Mesothelial cell of epicardium (in vitro differentiated cells): ENCODE results near the gene IRF3. TPM values are rescaled to one million over a fixed set of nuclear protein-coding genes. Genes with fewer than 3 reads are reported as not detected.

Source experiments
- DNase-seq, 2 experiments: peaks; one replicate each; pipeline ENCODE4 v3.0.0; 2021; ENCODE audit warnings: low spot score in 2 of 2; ENCODE audit not compliant: unreplicated experiment in 2 of 2
- H3K27ac Mint-ChIP-seq: 2 replicates; pipeline ENCODE4 v1.8.0; 2021; ENCODE audit warnings: mixed read lengths
- H3K27me3 Mint-ChIP-seq: 2 replicates; pipeline ENCODE4 v1.8.0; 2021; ENCODE audit warnings: low read depth, mixed read lengths
- H3K36me3 Mint-ChIP-seq: 2 replicates; pipeline ENCODE4 v1.8.0; 2021; ENCODE audit warnings: mixed read lengths
- H3K4me1 Mint-ChIP-seq: 2 replicates; pipeline ENCODE4 v1.8.0; 2021; ENCODE audit warnings: mixed read lengths
- H3K4me3 Mint-ChIP-seq: 2 replicates; pipeline ENCODE4 v1.8.0; 2021; ENCODE audit warnings: mild to moderate bottlenecking, moderate library complexity, mixed read lengths
- H3K9me3 Mint-ChIP-seq: 2 replicates; pipeline ENCODE4 v1.8.0; 2021; ENCODE audit warnings: mixed read lengths
- total RNA-seq: library from RNA; stranded (reverse); gene quantifications from 3 replicates; pipeline ENCODE4 v1.2.1, GENCODE V29; 2021
- TF ChIP-seq, protein P1 (sequence below): fragments of 200-600 bp; sonication (generic); IDR thresholded peaks from one replicate; pipeline ENCODE4 v1.5.0; 2021; ENCODE audit warnings: antibody characterized with exemption; ENCODE audit not compliant: unreplicated experiment

The IRF3 gene
- total RNA-seq, 1 donor from 2014 or later = 89.4 TPM

DNA sequence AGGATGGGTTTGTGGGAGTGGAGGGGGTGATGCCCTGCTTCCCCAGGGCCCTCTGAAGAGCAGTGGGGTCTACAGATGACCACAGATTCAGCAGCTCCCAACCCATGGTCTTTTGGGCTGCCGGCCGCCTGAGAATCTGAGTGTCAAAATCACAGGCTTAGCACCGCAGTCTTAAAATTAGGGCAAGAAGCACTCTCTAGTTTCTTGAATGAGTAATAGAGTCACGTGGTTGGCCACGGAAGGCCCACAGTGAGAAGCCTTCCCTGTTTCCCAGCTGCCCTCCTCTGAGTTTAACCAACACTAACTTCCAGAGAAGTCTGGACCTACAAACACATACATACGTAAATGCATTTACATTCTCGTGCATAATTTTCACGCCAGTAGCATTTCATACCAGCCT lies 16.6 kb upstream of the IRF3 start:
- no peaks in the 10 kb centered on the region for H3K27me3 Mint-ChIP-seq
- no peak overlapping the region for H3K4me3 Mint-ChIP-seq
- DNase-seq = no peak
- H3K36me3 Mint-ChIP-seq = peaks cover 17% of the 10 kb centered on the region
- H3K9me3 Mint-ChIP-seq = no peaks in the 10 kb centered on the region
- TF ChIP-seq, protein P1, sequence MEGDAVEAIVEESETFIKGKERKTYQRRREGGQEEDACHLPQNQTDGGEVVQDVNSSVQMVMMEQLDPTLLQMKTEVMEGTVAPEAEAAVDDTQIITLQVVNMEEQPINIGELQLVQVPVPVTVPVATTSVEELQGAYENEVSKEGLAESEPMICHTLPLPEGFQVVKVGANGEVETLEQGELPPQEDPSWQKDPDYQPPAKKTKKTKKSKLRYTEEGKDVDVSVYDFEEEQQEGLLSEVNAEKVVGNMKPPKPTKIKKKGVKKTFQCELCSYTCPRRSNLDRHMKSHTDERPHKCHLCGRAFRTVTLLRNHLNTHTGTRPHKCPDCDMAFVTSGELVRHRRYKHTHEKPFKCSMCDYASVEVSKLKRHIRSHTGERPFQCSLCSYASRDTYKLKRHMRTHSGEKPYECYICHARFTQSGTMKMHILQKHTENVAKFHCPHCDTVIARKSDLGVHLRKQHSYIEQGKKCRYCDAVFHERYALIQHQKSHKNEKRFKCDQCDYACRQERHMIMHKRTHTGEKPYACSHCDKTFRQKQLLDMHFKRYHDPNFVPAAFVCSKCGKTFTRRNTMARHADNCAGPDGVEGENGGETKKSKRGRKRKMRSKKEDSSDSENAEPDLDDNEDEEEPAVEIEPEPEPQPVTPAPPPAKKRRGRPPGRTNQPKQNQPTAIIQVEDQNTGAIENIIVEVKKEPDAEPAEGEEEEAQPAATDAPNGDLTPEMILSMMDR = no peak
- H3K27ac Mint-ChIP-seq = no peak overlapping the region
- peaks cover 22% of the 10 kb centered on the region for H3K4me1 Mint-ChIP-seq

DNA sequence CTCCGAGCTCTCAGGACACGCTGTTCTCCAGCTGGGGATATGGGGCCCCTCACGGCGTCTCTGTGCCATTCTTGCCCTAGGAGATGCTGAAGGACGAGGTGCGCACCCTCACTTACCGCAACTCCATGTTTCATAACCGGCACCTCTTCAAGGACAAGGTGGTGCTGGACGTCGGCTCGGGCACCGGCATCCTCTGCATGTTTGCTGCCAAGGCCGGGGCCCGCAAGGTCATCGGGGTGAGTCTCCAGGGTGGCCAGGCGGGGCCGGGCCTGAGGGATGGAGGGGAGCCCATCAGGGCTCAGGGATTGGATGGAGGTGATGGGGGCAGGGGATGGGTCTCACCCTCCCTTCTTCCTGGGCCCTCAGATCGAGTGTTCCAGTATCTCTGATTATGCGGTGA lies 16.2 kb upstream of the IRF3 start:
- H3K36me3 Mint-ChIP-seq = peaks cover 17% of the 10 kb centered on the region
- H3K4me1 Mint-ChIP-seq = peaks cover 22% of the 10 kb centered on the region
- no peak overlapping the region for H3K4me3 Mint-ChIP-seq

DNA sequence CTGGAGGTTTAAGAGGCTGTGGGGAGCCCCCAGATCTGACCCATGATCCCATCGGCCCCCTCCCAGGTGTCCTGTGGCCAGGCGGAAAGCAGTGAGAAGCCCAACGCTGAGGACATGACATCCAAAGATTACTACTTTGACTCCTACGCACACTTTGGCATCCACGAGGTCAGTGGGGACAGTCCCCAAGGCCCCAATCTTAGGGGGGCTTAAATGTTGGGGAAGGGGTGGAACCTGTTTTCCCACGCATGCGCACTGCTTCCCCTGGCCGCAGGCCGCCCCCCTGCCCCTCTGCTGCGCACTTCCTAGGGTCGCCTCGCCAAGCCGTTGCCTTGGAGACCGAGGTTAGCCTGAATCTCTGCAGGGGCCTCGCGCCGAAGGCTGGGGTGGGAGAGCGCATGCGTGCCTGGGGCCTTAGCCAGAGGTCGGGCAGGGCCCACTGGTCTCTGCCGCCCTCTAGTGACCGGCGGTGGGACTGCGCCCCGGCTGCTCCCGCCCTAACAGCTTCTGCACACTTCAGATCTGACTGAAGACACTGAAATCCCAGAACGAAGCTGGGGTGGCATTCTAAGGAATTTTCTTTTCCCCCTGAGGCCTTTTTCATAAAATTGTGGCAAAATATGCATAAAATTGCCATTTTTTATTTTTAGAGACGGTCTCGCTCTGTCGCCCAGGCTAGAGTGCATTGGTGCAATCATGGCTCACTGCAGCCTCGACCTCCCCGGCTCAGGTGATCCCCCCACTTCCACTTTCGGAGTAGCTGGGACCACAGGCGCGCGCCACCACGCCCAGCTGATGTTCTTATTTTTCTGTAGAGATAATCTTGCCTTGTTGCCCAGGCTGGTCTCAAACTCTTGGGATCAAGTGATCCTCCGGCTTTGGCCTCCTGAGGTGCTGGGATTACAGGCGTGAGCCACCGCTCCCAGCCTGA lies 15.0 kb upstream of the IRF3 start:
- Mint-ChIP-seq H3K27me3 (no peaks in the 10 kb centered on the region), H3K4me1 (peaks cover 22% of the 10 kb centered on the region), H3K9me3 (no peaks in the 10 kb centered on the region), H3K4me3 (peak overlapping the region; percentile 47), H3K36me3 (peaks cover 15% of the 10 kb centered on the region), H3K27ac (peak overlapping the region; percentile 91)
- peak; percentile 92 to 99 for DNase-seq
- TF ChIP-seq, protein P1 = peak; percentile 98

More for the DNA sequence above, 16.2 kb upstream of the IRF3 start:
- Mint-ChIP-seq H3K27ac (no peak overlapping the region), H3K9me3 (no peaks in the 10 kb centered on the region), H3K27me3 (no peaks in the 10 kb centered on the region)
- TF ChIP-seq, protein P1 = no peak
- DNase-seq = no peak

DNA sequence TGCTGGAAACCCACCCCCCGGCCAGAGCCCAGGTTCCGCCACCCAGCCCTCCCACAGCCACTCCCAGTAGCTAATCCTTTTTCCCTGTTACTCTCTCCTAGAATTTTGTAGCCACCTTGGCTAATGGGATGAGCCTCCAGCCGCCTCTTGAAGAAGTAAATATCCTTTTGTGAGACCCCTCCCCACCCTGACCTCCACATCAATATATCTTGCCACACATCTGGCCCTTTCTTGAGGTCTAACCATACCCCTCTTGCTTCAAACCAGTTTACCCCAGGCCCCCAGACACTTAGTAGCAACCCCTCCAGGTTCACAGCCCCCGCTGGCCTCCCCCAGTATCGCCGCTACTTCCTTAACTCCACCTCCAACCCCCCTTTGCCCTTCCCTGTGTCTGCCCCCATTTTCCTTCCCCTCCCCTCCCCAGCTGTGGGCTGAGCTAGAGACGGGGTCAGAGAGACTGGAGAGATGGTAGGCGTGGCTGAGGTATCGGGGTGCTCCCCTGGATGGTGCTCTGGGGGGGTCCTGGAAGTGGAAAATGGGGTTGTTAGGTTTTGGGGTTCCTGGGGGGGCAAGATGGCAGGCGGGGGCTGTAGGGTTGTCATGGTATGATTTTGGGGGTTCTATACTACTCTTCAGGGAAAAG lies 14.2 kb upstream of the IRF3 start:
- TF ChIP-seq, protein P1 = no peak
- Mint-ChIP-seq H3K27me3 (no peaks in the 10 kb centered on the region), H3K4me1 (peaks cover 22% of the 10 kb centered on the region), H3K27ac (peak overlapping the region; percentile 91), H3K4me3 (peak overlapping the region; percentile 47), H3K9me3 (no peaks in the 10 kb centered on the region), H3K36me3 (peaks cover 8% of the 10 kb centered on the region)
- no peak for DNase-seq

DNA sequence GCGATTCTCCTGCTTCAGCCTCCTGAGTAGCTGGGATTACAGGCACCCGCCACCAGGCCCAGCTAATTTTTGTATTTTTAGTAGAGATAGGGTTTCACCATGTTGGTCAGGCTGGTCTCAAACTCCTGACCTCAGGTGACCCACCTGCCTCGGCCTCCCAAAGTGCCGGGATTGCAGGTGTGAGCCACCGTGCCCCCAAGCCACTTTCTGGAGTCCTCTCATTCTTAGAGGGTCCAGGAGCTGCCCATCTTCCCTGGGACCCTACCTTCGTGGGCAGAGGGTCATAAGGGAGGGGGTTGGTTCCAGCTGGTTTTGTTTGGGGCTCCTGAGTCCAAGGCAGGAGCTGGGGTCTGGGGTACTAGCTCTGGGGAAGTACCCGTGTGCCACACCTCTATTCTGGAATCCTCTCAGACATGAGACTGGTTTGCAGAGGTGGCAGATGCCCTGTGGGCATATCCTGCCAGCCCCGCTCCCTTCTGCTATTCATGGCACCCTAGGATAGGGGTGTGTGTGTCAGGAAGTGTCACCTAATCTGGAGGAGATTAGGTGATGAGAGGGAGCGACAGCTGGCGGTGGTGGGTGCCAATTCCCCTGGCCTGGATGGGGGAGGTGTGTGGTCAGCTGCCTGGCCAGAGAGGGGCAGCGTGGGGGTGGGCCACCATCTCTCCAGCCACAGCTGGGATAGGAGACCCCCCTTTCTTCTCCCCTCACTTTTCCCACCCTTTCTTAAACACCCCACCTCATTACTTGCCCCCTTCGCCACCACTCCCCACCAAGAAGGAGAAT lies 13.5 kb upstream of the IRF3 start:
- TF ChIP-seq, protein P1 = no peak
- peaks cover 7% of the 10 kb centered on the region for H3K36me3 Mint-ChIP-seq
- H3K4me1 Mint-ChIP-seq = peaks cover 22% of the 10 kb centered on the region
- peak overlapping the region; percentile 98 for H3K27ac Mint-ChIP-seq
- no peaks in the 10 kb centered on the region for H3K9me3 Mint-ChIP-seq
- H3K27me3 Mint-ChIP-seq = no peaks in the 10 kb centered on the region
- DNase-seq = no peak
- H3K4me3 Mint-ChIP-seq = peak overlapping the region; percentile 86
